HG03064 (cell line): ENCODE measurements around the gene VSTM2L.
"Not testable (repeated sequence)": the region's sequence is repeated elsewhere in the genome, so short reads cannot be mapped to it uniquely, and the experiment has no call there.

ENCODE experiments used
- ATAC-seq: cut with Tn5 transposase; IDR thresholded peaks from one replicate; pipeline ENCODE4 v1.9.1; 2021; ENCODE audit warnings: low read depth; ENCODE audit not compliant: unreplicated experiment

The VSTM2L gene, protein sequence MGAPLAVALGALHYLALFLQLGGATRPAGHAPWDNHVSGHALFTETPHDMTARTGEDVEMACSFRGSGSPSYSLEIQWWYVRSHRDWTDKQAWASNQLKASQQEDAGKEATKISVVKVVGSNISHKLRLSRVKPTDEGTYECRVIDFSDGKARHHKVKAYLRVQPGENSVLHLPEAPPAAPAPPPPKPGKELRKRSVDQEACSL

DNA sequence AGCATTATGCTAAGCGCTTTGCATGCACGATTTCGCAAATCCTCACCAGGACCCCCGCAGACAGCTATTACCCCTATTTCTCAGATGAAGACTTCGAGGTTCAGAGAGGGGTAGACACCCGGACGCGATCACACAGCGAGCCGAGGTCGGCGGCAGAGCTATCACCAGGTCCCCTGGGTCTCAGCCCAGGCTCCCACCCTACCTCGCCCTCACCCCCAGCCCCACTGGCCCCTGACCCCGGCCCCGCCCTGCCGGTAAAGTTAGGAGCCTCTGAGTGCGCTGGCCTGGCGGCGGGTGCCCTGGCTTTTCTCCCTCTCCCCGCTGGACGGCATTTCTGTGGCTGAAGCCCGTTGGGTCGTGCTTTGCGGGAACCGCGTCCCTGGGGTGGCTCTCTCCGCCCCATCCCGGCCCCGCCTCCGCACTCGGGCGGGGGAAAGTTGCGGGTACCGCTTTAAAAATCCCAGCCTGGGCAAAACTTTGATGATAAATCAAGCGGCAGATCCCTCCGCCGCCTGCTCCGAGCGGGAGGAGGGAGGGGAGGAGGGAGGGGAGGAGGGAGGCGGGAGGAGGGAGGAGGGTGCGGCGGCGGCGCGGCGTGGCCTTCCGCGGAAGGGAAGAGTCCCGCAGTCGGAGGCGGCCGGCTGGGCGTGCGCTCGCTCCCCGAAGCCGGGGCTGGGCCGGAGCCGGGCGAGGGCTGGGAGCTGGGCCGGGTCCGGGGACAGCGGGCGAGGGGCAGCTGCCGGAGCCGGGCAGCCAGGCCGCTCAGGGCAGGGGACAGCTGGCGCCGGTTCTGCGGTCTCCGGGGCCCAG is at the start of gene VSTM2L:
Gene VSTM2L, plus strand, starts transcription at position 624 of the 810 bp plus-strand sequence. CDS start 224 bp downstream, outside the sequence.
- ATAC-seq = no peak

DNA sequence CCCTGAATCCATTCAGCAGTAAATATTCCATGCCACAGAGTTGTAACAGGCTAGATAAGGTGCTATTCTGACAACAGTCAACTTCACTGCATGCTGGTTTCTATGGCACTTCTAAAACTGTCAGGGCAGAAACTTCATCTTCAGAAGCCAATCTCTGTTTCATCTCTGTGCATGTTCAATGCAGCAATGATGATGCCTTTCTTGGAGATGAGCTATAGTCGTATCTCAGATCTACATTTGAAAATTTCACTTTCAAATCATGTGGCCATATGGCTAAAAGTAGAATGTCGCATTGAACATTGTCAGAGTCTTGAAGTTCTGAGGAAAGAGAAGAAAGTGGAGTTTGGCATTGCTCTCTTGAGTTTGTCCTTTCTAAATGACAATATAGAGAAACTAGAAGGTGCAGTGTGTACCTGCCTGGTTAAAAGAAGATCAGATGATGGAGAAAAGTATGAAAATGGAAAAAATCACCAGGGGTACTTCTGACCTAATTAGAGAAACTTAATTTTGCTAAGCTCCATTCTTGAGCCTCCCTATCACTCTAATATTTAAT is 49.0 kb upstream of the VSTM2L start:
- peak; percentile 75 for ATAC-seq

DNA sequence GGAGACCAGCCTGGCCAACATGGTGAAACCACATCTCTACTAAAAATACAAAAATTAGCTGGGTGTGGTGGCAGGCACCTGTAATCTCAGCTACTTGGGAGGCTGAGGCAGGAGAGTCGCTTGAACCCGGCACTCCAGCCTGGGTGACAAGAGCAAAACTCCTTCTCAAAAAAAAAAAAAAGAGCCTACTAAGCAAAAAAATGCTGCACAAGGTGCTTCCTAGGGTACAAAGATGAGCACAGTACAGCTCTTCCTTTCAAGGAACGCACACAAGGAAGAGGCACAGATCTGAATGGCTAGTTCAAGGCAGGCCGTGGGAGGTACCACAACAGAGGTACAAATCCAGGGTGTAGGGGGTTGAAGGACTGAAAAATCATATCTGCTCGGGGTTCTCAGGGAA is 46.9 kb upstream of the VSTM2L start:
- not testable (repeated sequence) for ATAC-seq

DNA sequence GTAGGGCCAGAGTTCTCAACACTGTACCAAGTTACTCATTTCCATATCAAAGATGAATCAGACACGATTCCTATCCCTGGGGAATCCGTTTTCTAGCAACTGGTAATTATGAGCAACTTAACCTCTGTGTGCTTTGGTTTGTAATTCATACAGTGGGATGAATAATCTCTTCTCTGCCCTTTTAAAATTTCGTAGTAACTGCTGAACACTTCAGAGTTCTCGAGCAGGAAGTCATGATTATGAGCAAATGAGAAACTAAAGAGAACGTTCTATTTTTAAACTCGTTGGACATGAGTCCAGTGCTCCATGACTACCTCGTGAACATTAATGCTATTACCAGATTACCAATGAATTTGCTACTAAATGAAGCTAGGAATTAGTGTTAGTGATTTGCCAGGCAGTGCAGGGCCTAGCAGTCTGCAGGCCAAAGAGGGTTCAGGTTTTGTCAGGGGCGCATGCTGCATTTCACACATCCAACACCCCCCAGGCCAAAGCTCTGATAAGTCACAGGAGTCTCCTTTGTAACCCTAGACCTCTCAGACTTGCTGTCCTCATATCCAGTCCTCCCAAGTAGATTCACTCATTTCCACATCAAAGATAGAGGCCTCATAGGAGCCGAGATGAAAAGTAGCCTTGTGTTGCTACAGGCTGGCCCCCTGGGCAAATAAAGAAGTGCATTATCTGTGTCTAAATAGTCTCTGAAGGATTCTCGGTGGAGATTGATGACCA is 45.8 kb upstream of the VSTM2L start:
- ATAC-seq = no peak

DNA sequence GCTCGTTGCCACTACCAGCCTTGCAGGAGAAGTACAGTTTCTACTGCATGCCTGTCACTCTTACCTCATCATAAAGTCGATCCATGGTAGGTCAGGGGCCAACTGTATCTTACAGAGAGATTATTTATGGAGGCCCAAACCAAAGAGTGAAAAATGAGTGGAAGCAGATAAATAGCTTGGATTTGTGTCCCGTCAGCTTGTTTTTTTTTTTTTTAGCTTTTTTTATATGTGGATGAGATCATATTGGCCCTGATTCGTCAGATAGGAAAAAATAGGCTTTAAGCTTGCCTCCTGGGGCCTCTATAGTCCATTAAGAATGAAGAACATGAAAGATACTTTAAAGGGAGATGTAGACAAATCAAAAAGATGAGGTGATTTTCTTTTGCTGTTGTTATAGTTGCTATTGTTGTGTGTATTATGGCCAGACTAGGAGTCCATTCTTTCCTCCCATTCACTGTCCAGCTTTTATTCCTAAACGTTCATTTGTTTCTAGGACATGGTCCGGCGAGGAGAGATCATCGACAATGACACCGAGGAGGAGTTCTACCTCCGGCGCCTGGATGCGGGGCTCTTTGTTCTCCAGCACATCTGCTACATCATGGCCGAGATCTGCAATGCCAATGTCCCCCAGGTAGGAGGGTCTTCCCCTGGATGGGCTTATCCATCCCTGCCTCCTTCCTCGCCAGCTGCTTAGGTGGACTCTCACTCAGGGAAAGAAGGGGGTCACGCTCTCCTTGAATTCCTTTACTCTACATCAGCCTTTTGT is 43.3 kb upstream of the VSTM2L start:
- no peak for ATAC-seq

DNA sequence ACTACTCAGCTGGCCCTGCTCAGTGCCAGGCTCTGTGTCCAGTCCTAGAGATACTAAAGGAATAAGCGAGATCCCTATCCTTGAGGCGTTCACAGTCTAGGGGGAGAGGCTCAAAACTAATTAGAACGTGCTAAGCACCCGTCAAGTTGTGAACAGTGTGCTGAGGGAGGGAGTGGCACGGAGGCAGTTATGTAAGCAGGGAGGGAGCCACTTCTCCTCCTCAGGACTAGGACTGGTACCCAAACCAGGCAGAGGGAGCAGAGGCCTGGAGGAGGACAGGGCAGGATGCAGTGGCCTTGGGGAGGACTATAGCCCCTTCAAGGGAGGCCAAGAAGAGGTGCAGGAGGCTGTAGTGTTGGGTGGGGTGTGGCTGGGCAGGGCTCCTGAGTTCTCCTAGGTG is 39.6 kb upstream of the VSTM2L start:
- ATAC-seq = no peak

DNA sequence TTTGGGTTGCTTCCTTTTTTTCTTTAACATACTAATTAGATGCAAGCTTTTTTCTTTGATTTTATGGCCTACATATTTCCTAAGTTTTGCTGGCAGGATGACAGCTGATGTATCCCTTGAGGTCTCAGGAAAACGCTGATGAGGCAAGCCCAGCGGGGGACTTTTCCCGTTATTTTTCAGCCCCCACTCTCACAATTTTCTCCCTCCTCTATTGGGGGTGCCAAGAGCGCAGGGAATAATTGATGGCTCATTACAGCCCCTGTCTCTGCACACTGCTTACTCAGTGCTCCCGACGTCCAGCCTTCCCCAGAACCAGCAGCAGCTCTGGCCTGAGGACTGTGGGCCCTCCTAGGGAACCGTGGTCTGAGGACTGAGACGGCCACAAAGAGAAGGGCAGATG is 38.6 kb upstream of the VSTM2L start:
- ATAC-seq = no peak

DNA sequence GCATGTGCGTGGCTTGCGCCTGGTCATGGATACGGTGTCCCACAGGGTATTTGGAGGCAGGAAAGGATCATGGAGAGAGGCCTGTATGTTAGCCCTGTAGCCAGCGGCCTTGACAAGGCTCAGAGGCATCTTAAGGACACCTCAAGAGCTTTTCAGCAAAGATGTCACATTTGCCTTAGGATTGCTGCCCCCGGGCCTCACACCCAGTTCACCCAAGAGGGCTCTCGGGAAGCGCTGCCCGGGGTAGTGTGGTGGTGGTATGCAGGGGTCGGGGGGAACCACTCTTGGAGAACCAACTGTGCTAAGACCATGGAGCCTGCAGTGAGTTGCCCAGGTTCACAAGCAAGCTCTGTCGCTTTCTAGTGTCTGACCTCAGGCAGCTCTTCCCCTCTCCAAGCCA is 36.9 kb upstream of the VSTM2L start:
- no peak for ATAC-seq

DNA sequence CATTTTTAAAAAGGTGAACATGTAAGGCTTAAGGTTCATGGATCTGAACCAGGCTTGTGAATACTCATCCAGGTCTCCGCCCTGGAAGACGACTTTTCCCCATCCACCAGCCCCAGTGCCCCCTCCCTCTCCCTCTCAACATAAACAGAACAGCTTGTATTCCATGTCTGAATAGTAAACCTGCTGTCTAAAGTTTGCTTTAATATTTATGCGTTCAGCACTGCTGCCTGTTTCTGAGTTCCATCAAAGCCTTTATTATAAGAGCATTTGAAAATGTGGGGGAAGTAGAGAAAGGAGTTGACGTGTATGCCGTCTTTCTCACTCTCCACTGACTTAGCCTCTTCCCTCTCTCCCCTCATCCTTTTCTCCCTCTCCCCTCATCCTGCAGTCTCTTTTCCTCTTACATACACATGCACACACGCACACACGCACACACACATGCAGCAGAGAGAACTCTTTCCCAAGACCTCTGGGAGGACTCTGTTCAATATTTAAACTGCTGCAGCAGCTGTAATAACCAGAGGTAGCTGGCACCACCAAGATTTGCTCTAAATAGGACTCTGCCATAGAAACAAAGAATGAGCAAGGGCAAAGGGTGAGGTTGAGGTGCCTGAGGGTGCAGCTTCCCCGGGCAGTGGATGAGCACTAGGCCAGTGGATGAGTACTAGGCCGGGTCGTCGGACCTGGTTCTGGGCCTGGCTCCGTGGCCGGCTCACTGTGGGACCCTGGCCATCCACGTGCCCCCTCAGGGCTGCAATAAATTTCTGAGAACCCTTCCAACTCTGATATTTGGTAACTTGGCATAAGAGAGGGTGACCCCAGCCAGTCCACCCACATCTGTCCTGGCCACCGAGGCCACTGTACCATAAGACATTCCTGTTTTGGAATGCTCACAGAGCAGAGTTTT is 35.4 kb upstream of the VSTM2L start:
- no peak for ATAC-seq

DNA sequence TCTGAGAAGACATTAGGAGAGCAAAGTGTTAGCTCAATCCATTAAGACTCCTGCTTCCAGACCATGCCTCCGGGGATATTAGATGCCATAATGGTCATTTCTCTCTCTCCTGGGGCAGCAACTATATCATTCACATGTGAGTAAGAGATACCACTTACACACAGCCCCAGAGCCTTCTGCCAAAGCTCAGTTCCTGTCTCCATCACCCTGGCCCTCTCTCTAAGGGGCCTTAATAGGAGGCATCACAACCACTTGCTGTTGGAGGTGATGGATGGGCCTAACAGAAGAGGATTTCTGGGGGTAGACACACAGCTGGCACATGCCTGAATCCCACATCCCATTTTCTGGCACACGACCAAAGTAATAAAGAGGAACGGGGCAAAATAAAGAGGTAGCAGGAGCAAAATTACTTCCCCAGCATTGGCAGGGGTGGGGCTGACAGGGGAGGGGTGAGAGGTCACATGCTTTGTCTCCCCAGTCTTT is 34.0 kb upstream of the VSTM2L start:
- no peak for ATAC-seq

DNA sequence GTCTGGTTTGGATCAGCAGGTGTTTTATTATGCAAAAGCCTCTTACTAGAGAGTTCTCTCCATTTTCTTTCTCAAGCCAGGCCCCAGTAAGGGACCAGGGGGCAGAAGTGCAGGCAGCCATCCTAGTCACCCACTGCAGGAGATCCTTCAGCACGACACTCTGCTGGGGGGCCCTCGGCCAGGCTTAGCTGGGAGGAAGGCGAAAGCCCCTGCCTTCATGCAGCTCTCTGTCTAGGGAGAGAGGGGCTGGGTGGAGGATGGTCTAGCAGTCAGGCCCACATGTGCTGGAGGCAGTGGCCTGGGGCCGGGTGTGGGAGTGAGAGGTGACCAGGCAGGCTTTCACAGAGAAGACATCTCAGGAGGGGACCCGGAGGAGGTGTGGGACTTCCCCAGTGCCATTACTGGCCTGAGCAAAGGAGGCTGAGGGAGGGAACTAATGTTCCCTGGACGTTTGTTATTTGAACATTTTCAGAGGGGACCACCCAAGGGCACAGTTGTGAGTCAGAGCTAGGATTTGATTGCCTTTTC is 33.5 kb upstream of the VSTM2L start:
- no peak for ATAC-seq

DNA sequence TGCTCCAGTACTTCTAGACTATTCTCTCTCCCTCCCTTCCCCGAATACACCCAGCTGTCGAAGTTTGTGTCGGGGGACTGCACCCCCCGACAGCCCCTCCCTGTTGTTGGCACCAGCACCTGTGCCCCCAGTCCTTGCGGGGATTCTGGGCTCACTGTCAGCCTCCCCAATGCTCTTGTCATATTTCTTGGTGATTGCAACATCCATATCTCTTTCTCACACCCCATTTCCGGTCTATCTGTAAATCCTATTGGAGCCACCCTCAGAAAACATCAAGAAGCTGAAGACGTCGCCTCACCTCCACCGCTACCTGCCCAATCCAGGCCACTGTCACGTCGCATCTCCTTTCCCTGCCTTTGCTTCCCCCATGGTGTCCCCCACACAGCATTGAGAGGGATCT is 32.6 kb upstream of the VSTM2L start:
- no peak for ATAC-seq

DNA sequence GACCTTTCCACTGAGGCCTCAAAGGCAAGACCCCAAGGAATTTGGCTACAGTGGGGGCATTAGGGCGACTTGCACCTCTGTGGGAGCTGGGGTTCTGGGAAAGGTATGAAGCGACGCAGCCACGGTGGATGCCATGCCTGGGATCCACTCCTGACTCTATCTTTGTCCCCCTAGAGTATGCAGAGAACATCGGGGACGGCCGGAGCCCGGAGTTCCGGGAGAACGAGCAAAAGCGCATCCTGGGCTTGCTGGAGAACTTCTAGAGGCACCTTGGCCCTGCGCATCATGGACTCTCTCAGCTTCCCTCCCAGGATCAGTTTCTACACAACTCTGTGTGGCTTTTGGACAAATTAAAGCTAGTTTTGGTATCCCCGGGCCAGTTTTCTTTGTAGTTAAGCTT is 31.2 kb upstream of the VSTM2L start:
- ATAC-seq = no peak

DNA sequence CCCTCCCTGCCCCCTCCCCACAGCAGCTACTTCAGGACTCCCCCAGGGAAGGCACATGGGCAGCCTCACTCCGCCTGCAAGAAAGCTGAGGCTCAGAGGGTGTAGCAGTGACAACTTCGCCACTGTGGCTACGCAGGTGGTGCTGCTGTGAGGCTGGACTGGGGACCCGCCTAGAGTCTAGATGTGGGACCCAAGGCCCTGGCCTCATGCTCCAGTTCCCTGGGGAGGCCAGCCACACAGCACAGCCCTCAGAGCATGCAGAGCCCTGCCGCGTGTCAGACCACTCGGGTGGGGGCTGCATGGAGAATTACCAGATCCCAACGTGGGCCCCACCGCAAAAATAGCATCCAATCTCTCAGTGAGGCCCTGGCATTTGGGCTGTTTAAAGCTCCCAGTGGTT is 30.8 kb upstream of the VSTM2L start:
- no peak for ATAC-seq

DNA sequence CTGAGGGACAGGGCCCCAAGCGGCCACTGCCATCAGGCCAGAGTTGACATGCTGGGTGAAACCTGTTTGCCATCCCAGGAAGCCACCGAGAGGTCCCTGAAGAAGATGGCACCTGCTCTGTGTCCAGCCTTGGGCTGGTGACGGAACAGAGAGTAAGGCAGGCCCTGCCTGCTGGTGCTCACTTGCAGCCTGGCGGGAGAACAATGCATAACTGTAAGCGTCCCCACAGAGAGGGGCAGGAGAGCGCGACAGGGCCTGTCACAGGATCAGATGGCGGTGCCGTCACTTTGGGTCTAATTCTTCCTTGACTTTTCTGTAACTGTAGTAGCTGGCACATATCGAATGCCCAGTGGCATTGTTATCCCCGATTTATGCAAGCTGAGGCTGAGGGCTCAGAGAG is 29.0 kb upstream of the VSTM2L start:
- no peak for ATAC-seq

DNA sequence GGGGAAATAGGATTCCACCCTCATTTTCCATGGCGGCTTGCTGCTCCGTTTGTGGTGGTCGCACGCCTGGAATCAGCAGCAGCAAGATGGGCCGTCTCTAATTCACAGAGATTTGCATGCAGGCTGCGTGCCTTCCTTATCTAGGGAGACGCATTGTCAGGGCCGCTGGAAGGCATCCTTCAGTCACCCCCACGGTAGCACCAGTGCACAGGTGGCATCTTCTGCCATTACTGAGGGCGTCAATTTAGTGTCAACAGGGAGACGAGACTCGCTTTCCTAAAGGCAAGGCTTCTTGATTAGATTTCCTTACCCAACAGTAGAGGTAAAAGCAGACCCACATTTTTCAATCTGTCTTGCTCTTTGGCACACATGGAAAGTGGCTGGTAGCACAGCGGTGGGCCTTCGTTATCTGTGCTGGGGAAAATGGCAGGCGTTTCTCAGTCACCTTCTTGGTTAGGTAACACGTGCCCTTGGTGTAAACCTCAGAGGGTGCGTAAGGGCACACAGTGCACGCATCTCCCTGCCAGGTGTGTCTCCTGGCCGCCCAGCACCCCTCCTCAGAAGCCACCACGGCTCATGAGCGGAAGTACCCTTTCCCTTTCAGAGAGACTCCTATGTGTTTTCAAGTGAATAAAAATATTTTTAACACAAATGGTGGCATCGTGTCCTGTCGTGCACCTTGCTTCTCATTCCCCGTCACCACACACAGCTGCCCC is 27.3 kb upstream of the VSTM2L start:
- no peak for ATAC-seq

DNA sequence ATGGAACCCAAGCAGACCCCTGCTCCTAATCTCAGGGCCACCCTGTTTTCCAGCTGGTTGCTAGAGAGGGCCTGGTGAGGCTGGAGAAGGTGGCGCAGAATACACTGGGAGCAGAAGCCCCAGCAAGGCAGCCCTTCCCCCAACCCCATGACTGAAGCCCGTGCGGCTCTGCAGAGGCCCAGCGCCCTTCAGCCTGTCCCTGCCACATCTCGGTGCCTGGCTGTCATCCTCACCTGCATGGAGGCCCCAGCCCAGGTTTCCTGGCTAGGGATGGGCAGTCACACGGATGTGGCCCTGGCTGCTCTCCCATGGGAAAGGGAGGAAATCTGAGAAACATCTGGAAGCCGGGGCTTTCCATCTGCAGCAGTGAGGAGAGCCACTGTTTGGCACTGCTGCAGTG is 26.1 kb upstream of the VSTM2L start:
- no peak for ATAC-seq
